ENCODE results near the gene VWA8. TPM values are rescaled to one million over a fixed set of nuclear protein-coding genes. Genes with fewer than 3 reads are reported as not detected.

VWA8 gene
- total and polyA plus RNA-seq, 8 donors = 11.9 to 24.4 (median 14.4) TPM

DNA sequence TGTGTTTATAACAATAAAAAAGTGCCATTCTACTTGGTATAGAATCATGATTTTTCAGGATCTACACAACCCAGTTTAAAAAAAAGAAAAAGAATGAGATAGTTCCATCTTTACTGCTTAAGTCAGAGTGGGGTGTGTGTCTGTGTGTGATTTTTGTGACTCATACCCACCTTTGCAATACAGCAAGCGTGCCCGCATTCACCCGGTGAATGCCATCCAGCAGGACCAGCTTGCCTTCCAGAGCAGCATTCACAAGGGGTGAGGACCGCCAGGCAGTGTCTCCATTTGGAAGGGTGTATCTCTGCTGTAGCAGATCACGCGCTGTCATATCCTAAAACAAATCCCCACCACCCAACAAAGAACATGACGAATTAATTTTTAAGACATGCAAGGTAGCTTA, 127.7 kb downstream of the VWA8 start:
- no peaks in the 10 kb centered on the region for H3K36me3 ChIP-seq
- peaks cover 0 to 7% of the 10 kb centered on the region in 2 donors for H3K4me1 ChIP-seq
- DNase-seq = peak in 1 of 4 donors; percentile 27
- H3K9me3 ChIP-seq = no peaks in the 10 kb centered on the region
- TF ChIP-seq, protein P1, sequence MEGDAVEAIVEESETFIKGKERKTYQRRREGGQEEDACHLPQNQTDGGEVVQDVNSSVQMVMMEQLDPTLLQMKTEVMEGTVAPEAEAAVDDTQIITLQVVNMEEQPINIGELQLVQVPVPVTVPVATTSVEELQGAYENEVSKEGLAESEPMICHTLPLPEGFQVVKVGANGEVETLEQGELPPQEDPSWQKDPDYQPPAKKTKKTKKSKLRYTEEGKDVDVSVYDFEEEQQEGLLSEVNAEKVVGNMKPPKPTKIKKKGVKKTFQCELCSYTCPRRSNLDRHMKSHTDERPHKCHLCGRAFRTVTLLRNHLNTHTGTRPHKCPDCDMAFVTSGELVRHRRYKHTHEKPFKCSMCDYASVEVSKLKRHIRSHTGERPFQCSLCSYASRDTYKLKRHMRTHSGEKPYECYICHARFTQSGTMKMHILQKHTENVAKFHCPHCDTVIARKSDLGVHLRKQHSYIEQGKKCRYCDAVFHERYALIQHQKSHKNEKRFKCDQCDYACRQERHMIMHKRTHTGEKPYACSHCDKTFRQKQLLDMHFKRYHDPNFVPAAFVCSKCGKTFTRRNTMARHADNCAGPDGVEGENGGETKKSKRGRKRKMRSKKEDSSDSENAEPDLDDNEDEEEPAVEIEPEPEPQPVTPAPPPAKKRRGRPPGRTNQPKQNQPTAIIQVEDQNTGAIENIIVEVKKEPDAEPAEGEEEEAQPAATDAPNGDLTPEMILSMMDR (IDR thresholded peaks at IDR 0.05) = no peak
- no peak overlapping the region for H3K27ac ChIP-seq
- ATAC-seq = no peak
- intact Hi-C loops (cut with DNase I) = no loop called here
- no peaks in the 10 kb centered on the region for H3K27me3 ChIP-seq
- H3K4me3 ChIP-seq = no peak overlapping the region

DNA sequence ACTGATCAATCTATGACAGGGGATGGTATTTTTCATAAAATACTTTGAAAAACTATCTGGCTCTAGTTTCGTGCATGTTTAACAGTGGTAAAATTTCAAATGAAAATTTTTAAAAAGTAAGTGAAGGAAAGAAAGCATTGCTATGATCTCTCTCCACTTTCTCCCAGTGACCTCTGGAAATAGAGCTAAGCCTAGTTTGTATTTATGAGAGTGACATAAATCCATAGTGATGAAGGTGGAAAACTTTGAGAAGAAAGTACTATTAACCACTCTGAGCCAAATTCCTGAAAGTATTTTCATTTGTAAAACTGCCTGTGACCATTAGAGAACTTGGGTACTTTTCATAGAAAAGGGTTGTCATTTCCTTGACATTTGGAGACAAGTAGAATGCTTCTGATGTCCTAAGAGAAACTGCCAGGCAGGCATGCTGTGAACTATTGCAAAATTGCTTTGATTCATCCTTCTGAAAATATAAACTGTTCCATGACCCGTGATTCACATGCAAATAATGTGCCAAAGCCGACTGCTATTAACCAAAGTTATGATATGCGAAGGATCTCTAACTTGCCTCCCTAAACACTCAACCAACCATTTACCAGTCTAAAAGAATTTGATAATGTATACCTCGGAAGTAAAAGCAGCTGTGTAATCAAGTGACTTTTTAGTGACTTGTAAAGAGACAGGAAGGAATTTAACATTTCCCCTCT, 133.2 kb downstream of the VWA8 start:
- H3K9me3 ChIP-seq = no peaks in the 10 kb centered on the region
- ATAC-seq (peak; percentile 63), DNase-seq (peak in 2 of 4 donors; percentile 44 to 53)
- no peaks in the 10 kb centered on the region for H3K36me3 ChIP-seq
- no peaks in the 10 kb centered on the region for H3K27me3 ChIP-seq
- TF ChIP-seq, protein P1 (IDR thresholded peaks at IDR 0.05) = no peak
- H3K4me1 ChIP-seq = no peaks in the 10 kb centered on the region
- H3K4me3 ChIP-seq = no peak overlapping the region
- intact Hi-C loops (cut with DNase I) = no loop called here
- peak overlapping the region in 1 of 2 donors; percentile 20 for H3K27ac ChIP-seq

- DNase-seq = no peak
- Histone ChIP-seq H3K9me3 (no peaks in the 10 kb centered on the region), H3K4me1 (no peaks in the 10 kb centered on the region), H3K27me3 (no peaks in the 10 kb centered on the region), H3K36me3 (no peaks in the 10 kb centered on the region), H3K4me3 (no peak overlapping the region), H3K27ac (no peak overlapping the region)
- no peak for ATAC-seq
- TF ChIP-seq, protein P1 (IDR thresholded peaks at IDR 0.05) = no peak
- intact Hi-C loops (cut with DNase I) = no loop called here
Measured at GRCh38 chr13:41825691-41826090, 135.2 kb downstream of the VWA8 start.

DNA sequence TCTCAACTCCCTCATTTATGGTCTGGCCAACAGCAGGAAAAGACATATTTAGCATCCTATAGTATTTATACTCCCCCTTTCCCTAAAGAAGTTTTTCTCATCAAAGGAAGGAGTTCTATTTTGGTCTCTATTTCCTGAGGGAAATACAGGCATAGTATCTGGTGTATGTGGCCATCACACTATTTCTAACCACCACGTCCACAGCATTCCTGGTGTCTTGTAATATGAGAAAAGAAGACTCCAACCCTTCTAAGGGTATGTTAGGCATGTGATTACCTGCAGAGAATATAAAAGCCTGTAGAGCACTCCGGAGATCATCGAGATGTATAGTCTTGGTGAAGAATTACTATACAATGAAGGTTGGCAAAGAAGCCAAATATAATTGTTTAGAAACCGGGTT, 137.4 kb downstream of the VWA8 start:
- ATAC-seq (no peak), DNase-seq (no peak)
- TF ChIP-seq, protein P1 (IDR thresholded peaks at IDR 0.05) = no peak
- no peak overlapping the region for H3K27ac ChIP-seq
- H3K4me3 ChIP-seq = no peak overlapping the region
- intact Hi-C loops (cut with DNase I) = no loop called here
- no peaks in the 10 kb centered on the region for H3K4me1 ChIP-seq
- H3K9me3 ChIP-seq = no peaks in the 10 kb centered on the region
- no peaks in the 10 kb centered on the region for H3K36me3 ChIP-seq
- H3K27me3 ChIP-seq = no peaks in the 10 kb centered on the region

- ATAC-seq = no peak
- intact Hi-C loops (cut with DNase I) = no loop called here
Measured at GRCh38 chr13:41822560-41822959, 138.3 kb downstream of the VWA8 start.

More at GRCh38 chr13:41822560-41822959, 138.3 kb downstream of the VWA8 start:
- Histone ChIP-seq H3K9me3 (no peaks in the 10 kb centered on the region), H3K4me3 (no peak overlapping the region), H3K27ac (no peak overlapping the region), H3K36me3 (no peaks in the 10 kb centered on the region), H3K4me1 (no peaks in the 10 kb centered on the region), H3K27me3 (no peaks in the 10 kb centered on the region)
- TF ChIP-seq, protein P1 (IDR thresholded peaks at IDR 0.05) = no peak
- no peak for DNase-seq
